Upper lobe of right lung (tissue), 1 donor: ENCODE measurements around the gene KLK10. TPM values are rescaled to one million over a fixed set of nuclear protein-coding genes. Genes with fewer than 3 reads are reported as not detected.
A peak's percentile ranks its signal among the peaks of the same experiment; 100 is the strongest.
"Not testable (repeated sequence)": the region's sequence is repeated elsewhere in the genome, so short reads cannot be mapped to it uniquely, and the experiment has no call there.

ENCODE experiments used
- ATAC-seq: fragments of 200-7000 bp; cut with Tn5 transposase; one replicate; pipeline ENCODE4 v1.9.1; 2020; ENCODE audit warnings: mild to moderate bottlenecking, moderate library complexity
- DNase-seq: peaks from one replicate; pipeline ENCODE4 v3.0.0-alpha.2; 2020
- H3K27ac ChIP-seq: fragments of 200-600 bp; one replicate; pipeline ENCODE4 v1.8.0; 2022
- H3K27me3 ChIP-seq: fragments of 200-600 bp; one replicate; pipeline ENCODE4 v1.8.0; 2022; ENCODE audit warnings: mild to moderate bottlenecking
- H3K36me3 ChIP-seq: fragments of 200-600 bp; one replicate; pipeline ENCODE4 v1.8.0; 2022
- H3K4me1 ChIP-seq: fragments of 200-600 bp; one replicate; pipeline ENCODE4 v1.8.0; 2022
- H3K4me3 ChIP-seq: fragments of 200-600 bp; one replicate; pipeline ENCODE4 v1.8.0; 2022; ENCODE audit warnings: mild to moderate bottlenecking
- H3K9me3 ChIP-seq: fragments of 200-600 bp; one replicate; pipeline ENCODE4 v1.8.0; 2022
- intact Hi-C: fragments of 100-400 bp; cut with DNase I; formaldehyde crosslinking; loops from one replicate; pipeline ENCODE4 v1.11.0; 2022
- total RNA-seq: library from RNA; stranded (reverse); fragmentation: NEBNext Ultra II Directional; extraction: Animal tissue kit (Norgen Biotek cat#: 25700); gene quantifications from one replicate; pipeline ENCODE4 v1.2.1, GENCODE V29; 2021
- TF ChIP-seq, protein P1 (sequence below): fragments of 200-600 bp; IDR thresholded peaks from one replicate; pipeline ENCODE4 v1.8.0; 2022; ENCODE audit warnings: antibody characterized with exemption
- donor health status: DM: no; HTN: yes; CAD: no; lungs with severe emphysema.

KLK10 gene
- total RNA-seq, 1 donor from 2014 or later, result 4.7 TPM

DNA sequence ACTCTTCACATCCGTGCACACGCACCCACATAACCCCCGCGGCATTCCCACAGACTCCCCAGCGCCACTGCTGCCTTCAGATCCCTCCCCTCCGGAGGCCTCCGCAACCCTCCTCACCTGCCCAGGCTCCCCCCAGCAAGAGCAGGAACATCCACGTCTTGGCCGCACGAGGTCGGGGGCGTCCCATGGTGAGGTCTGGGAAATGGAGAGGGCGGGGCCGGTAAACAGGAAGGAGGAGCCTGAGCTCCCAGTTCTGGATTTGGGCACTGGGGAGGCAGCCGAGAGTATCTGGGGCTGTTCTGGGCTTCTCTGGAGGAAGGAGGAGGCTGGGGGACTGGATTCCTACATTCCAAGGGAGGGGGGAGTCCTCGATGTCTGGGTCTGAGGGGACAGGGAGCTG, 18.5 kb downstream of the KLK10 start:
- no peak overlapping the region for H3K4me3 ChIP-seq
- peaks cover 35% of the 10 kb centered on the region for H3K27me3 ChIP-seq
- TF ChIP-seq, protein P1, sequence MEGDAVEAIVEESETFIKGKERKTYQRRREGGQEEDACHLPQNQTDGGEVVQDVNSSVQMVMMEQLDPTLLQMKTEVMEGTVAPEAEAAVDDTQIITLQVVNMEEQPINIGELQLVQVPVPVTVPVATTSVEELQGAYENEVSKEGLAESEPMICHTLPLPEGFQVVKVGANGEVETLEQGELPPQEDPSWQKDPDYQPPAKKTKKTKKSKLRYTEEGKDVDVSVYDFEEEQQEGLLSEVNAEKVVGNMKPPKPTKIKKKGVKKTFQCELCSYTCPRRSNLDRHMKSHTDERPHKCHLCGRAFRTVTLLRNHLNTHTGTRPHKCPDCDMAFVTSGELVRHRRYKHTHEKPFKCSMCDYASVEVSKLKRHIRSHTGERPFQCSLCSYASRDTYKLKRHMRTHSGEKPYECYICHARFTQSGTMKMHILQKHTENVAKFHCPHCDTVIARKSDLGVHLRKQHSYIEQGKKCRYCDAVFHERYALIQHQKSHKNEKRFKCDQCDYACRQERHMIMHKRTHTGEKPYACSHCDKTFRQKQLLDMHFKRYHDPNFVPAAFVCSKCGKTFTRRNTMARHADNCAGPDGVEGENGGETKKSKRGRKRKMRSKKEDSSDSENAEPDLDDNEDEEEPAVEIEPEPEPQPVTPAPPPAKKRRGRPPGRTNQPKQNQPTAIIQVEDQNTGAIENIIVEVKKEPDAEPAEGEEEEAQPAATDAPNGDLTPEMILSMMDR, result no peak
- no peaks in the 10 kb centered on the region for H3K4me1 ChIP-seq
- H3K9me3 ChIP-seq, result no peaks in the 10 kb centered on the region
- no peak overlapping the region for H3K27ac ChIP-seq
- intact Hi-C loops, result no loop called here
- ATAC-seq, result peak; percentile 6
- DNase-seq, result no peak
- H3K36me3 ChIP-seq, result no peaks in the 10 kb centered on the region

DNA sequence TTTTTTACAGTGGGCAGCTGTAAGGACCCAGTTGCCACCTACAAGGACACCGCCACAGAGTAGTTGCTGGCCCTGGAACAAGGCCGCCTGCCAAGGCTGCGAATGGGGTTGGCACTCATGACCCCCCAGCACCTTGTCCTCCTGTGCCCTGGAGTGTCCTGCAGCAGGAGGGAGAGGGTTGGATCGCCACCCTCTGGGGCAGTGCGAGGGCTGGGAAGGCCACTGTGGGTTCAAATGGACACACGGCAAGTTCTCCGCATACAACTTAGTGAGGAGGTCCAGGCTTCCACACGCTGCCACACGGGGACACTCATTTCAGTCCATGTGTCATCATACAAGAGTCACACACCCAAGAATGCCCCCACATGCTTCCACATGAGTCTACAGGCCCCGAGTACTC, 19.1 kb downstream of the KLK10 start:
- Histone ChIP-seq H3K9me3 (no peaks in the 10 kb centered on the region), H3K36me3 (no peaks in the 10 kb centered on the region), H3K4me1 (no peaks in the 10 kb centered on the region), H3K27me3 (peaks cover 32% of the 10 kb centered on the region), H3K27ac (no peak overlapping the region), H3K4me3 (no peak overlapping the region)
- ATAC-seq (no peak), DNase-seq (no peak)
- intact Hi-C loops, result no loop called here
- TF ChIP-seq, protein P1, result no peak

DNA sequence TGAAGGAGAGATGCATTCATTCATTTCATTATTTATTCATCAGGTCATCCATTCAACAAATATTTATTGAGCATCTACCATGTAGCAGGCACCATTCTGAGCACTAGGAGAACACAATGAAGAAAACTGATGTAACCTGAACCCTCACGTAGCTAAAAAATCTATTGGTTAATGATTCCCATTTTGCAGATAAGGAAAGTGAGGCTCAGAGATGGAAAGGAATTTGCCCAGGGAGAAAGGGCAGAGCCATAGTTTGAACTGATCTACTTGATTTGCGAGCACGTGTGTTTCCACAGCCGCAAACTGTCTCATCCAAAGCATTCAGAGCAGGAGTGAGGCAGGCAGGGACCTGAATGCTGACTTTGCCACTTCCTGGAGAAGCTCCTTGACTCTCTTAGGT, 20.8 kb downstream of the KLK10 start:
- TF ChIP-seq, protein P1, result no peak
- Histone ChIP-seq H3K27me3 (peaks cover 32% of the 10 kb centered on the region), H3K36me3 (no peaks in the 10 kb centered on the region), H3K4me3 (no peak overlapping the region), H3K4me1 (no peaks in the 10 kb centered on the region), H3K9me3 (no peaks in the 10 kb centered on the region), H3K27ac (no peak overlapping the region)
- no peak for ATAC-seq
- DNase-seq, result no peak
- intact Hi-C loops, result no loop called here

DNA sequence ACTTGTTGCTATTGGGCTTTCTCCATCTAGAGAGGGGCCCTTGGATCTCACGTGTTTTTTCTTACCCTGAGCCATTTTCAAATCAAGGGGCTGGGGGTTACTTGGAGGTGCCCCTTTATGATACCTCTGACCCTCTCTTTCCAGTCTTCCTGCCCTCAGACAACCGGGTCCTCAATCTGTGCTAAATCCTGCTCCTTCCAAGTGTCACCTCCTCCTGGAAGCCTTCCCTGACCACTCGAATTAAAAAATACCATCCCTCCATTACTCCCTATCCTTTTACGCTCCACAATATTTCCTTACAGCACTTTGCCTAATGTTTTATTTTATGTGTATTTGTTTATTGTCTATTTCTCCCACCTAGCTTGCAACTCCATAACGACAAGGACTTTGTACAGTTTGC, 21.4 kb downstream of the KLK10 start:
- TF ChIP-seq, protein P1, result no peak
- H3K4me1 ChIP-seq, result no peaks in the 10 kb centered on the region
- no peak overlapping the region for H3K4me3 ChIP-seq
- no peak overlapping the region for H3K27ac ChIP-seq
- no peak for ATAC-seq
- no peaks in the 10 kb centered on the region for H3K9me3 ChIP-seq
- H3K36me3 ChIP-seq, result no peaks in the 10 kb centered on the region
- H3K27me3 ChIP-seq, result peaks cover 31% of the 10 kb centered on the region
- intact Hi-C loops, result no loop called here
- no peak for DNase-seq

DNA sequence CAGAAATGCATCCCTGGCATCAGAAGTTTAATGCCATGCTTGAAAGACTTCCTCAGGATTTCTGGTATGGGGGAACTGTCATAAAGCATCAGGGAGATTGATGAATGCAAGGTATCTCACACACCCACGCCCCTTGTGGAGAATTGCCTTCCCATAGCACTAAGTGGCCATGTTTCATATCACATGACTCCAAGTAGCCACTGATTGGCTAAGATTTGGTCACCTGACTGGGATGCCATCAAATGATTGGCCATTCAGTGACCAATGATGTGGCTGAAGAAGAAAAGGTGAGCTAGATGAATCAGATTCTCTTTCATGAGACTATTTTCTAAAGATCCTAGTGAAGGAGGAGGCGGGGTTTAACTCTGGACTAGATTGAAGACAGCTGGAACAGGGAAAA, 25.4 kb downstream of the KLK10 start:
- no peak for DNase-seq
- no peak for ATAC-seq
- TF ChIP-seq, protein P1, result no peak
- H3K36me3 ChIP-seq, result no peaks in the 10 kb centered on the region
- H3K27ac ChIP-seq, result no peak overlapping the region
- intact Hi-C loops, result no loop called here
- H3K4me1 ChIP-seq, result no peaks in the 10 kb centered on the region
- H3K27me3 ChIP-seq, result no peaks in the 10 kb centered on the region
- no peak overlapping the region for H3K4me3 ChIP-seq
- H3K9me3 ChIP-seq, result no peaks in the 10 kb centered on the region

DNA sequence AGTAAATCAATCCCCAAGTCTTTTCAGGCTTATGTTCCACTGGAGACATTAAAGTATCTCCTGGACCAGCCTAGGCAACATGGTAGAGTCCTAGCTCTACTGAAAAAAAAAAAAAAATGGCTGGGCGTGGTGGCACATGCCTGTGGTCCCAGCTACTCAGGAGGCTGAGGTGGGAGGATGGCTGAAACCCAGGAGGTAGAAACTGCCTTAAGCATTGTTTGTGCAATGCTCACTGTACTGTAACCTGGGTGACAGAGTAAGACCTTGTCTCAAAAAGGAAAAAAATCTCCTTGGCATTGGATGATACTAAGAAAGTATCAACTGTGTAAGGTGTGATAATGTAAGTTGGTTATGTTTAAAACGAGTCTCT, 26.9 kb downstream of the KLK10 start:
- Histone ChIP-seq H3K4me3 (no peak overlapping the region), H3K27ac (no peak overlapping the region), H3K4me1 (no peaks in the 10 kb centered on the region), H3K27me3 (peaks cover 4% of the 10 kb centered on the region), H3K36me3 (no peaks in the 10 kb centered on the region), H3K9me3 (no peaks in the 10 kb centered on the region)
- no peak for DNase-seq
- no peak for ATAC-seq
- intact Hi-C loops, result no loop called here
- TF ChIP-seq, protein P1, result no peak

DNA sequence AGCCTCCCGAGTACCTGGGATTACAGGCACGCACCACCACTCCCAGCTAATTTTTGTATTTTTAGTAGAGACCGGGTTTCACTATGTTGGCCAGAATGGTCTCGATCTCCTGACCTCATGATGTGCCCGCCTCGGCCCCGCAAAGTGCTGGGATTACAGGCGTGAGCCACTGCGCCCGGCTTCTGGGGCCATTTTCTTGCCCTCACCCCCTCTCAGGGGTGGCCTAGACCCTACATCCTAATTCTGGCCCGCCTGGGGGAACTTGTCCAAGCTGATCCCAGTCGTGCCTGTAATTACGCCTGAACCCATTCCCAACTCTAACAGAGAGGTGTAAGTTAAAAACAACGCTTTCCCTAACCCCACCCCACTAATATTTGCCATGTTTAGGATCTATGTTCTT, 35.1 kb downstream of the KLK10 start:
- ATAC-seq, H3K9me3 ChIP-seq, H3K36me3 ChIP-seq, DNase-seq, H3K27ac ChIP-seq, intact Hi-C loops, H3K4me3 ChIP-seq, H3K4me1 ChIP-seq: not testable (repeated sequence)
- peaks cover 14% of the 10 kb centered on the region for H3K27me3 ChIP-seq
